ENCODE results near the gene VPS51. TPM values are rescaled to one million over a fixed set of nuclear protein-coding genes. Genes with fewer than 3 reads are reported as not detected.

Gene VPS51
- total RNA-seq, 4 donors from 2014 or later, result 204 to 298 (median 224) TPM

DNA sequence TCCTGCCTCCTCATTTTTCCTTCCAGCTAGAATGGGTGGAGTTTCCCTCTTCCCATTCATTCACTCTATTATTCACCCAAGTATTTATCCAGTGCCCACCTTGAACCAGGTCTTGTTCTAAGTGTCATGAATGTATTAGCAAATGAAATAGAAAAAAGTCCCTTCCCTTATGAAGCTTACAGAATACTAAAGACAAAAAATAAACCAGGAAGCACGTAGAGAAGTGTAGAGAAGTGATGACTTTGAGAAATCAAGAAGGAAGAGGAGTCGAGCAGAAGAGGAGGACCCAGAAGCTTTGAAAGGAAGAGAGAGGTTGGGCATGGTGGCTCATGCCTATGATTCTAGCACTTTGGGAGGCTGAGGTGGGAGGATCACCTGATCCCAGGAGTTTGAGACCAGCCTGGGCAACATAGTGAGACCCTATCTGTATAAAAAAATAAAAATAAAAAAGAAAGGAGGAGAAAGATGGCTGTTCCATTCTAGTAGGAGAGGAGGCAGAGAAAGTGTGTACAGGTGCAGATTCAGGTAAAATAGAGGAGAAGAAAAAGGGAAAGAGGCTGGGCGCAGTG is 55.4 kb downstream of the VPS51 start:
- H3K27ac ChIP-seq, result peak overlapping the region; percentile 84 to 90 (median 87)
- TF ChIP-seq, protein P1, sequence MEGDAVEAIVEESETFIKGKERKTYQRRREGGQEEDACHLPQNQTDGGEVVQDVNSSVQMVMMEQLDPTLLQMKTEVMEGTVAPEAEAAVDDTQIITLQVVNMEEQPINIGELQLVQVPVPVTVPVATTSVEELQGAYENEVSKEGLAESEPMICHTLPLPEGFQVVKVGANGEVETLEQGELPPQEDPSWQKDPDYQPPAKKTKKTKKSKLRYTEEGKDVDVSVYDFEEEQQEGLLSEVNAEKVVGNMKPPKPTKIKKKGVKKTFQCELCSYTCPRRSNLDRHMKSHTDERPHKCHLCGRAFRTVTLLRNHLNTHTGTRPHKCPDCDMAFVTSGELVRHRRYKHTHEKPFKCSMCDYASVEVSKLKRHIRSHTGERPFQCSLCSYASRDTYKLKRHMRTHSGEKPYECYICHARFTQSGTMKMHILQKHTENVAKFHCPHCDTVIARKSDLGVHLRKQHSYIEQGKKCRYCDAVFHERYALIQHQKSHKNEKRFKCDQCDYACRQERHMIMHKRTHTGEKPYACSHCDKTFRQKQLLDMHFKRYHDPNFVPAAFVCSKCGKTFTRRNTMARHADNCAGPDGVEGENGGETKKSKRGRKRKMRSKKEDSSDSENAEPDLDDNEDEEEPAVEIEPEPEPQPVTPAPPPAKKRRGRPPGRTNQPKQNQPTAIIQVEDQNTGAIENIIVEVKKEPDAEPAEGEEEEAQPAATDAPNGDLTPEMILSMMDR (IDR thresholded peaks at IDR 0.05), result no peak
- TF ChIP-seq POLR2A (IDR thresholded peaks at IDR 0.05), result no peak

DNA sequence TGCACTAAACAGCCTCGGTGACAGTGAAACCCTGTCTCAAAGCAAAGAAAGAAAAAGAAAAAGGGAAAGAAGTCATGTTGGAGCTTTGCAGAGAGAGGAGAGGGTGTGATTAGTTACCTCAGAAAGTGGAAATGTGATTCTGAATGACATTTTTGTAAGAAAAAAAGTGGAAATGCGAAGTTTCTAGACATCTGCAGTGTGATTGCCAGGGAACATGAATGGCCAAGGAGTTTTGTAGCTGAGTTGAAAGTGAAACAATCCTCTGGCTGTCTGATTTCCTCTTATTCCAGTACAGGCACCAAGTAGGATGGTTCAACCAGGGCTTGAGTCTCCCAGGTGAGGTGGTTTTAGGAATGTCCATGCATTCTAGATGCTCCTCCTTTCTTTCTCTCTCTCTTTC is 56.1 kb downstream of the VPS51 start:
- H3K9me3 ChIP-seq, result peaks cover 0 to 8% (median 0%) of the 10 kb centered on the region in 3 donors
- 71 to 77% methylated on average over 2 of the region's 2 CpGs for WGBS, 2 donors
- TF ChIP-seq POLR2A (IDR thresholded peaks at IDR 0.05), result no peak
- TF ChIP-seq, protein P1 (IDR thresholded peaks at IDR 0.05), result no peak
- no peaks in the 10 kb centered on the region for H3K27me3 ChIP-seq
- H3K27ac ChIP-seq, result peak overlapping the region; percentile 16 to 90 (median 87)
- intact Hi-C loops (cut with DNase I), result no loop called here
- H3K4me3 ChIP-seq, result no peak overlapping the region
- peaks cover 7 to 49% (median 16%) of the 10 kb centered on the region in 3 donors for H3K4me1 ChIP-seq
- no peaks in the 10 kb centered on the region for H3K36me3 ChIP-seq
- DNase-seq, result no peak

More for the DNA sequence above, 55.4 kb downstream of the VPS51 start:
- no peaks in the 10 kb centered on the region for H3K27me3 ChIP-seq
- WGBS, 2 donors, result 56 to 59% methylated on average over 3 of the region's 3 CpGs
- no peak overlapping the region for H3K4me3 ChIP-seq
- no peak for DNase-seq
- intact Hi-C loops (cut with DNase I), result no loop called here
- H3K9me3 ChIP-seq, result peaks cover 0 to 11% (median 0%) of the 10 kb centered on the region in 3 donors
- H3K4me1 ChIP-seq, result peaks cover 7 to 49% (median 16%) of the 10 kb centered on the region in 3 donors
- no peaks in the 10 kb centered on the region for H3K36me3 ChIP-seq

DNA sequence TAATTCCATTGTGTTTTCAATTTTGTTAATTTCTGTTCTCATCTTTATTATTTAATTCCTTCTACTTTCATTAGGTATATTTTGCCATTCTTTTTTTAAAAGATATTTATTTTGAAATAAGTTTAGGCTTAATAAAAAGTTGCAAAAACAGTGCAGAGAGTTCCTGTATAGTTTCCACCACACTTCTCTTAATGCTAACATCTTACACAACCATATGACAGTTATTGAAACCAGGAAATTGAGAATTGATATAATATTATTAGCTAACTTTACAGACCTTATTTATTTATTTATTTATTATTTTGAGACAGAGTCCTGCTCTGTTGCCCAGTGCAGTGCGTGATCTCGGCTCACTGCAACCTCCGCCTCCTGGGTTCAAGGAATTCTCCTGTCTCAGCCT is 60.2 kb downstream of the VPS51 start:
- 95 to 100% methylated on average over 3 of the region's 3 CpGs for WGBS, 2 donors
- peaks cover 0 to 16% (median 6%) of the 10 kb centered on the region in 3 donors for H3K4me1 ChIP-seq
- H3K27me3 ChIP-seq, result no peaks in the 10 kb centered on the region
- no peaks in the 10 kb centered on the region for H3K9me3 ChIP-seq
- intact Hi-C loops (cut with DNase I), result no loop called here
- DNase-seq, result no peak
- no peaks in the 10 kb centered on the region for H3K36me3 ChIP-seq
- TF ChIP-seq POLR2A (IDR thresholded peaks at IDR 0.05), result no peak
- TF ChIP-seq, protein P1 (IDR thresholded peaks at IDR 0.05), result no peak
- no peak overlapping the region for H3K4me3 ChIP-seq
- no peak overlapping the region for H3K27ac ChIP-seq

DNA sequence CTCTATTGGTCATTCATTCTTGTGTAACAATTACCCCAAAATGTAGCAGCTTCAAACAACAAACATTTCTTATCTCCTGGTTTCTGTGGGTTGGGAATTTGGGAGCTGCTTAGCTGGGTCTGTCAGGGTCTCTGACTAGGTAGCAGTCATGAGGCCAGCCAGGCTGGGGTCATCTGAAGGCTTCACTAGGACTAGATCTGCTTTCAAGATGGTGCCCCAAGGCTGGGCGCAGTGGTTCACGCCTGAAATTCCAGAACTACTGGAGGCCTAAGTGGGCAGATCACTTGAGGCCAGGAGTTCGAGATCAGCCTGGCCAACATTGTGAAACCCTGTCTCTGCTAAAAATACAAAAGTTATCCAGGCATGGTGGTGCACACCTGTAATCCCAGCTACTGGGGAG is 60.9 kb downstream of the VPS51 start:
- DNase-seq, result no peak
- Histone ChIP-seq H3K36me3 (no peaks in the 10 kb centered on the region), H3K4me3 (no peak overlapping the region), H3K27ac (no peak overlapping the region), H3K27me3 (no peaks in the 10 kb centered on the region), H3K4me1 (peaks cover 0 to 10% (median 0%) of the 10 kb centered on the region in 3 donors), H3K9me3 (no peaks in the 10 kb centered on the region)
- TF ChIP-seq POLR2A (IDR thresholded peaks at IDR 0.05), result no peak
- TF ChIP-seq, protein P1 (IDR thresholded peaks at IDR 0.05), result no peak
- WGBS, 2 donors, result 80 to 100% methylated on average over 1 of the region's 3 CpGs
- intact Hi-C loops (cut with DNase I), result no loop called here

DNA sequence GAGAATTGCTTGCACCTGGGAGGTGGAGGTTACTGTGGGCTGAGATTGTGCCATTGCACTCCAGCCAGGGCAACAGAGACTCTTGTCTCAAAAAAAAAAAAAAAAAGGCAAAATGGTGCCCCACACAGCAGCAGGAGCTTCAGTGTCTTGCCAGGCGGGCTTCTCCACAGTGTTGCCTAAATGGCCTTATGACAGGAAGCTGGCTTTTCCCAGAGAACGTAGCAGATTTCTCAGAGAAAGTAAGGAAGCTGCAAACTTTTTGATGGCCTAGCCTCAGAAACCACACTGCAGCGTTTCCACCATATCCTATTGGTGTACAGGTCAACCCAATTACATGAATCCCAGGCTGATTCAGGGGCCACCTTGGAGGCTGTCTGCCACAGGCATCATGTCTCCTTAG is 61.3 kb downstream of the VPS51 start:
- H3K4me1 ChIP-seq, result peaks cover 0 to 7% (median 0%) of the 10 kb centered on the region in 3 donors
- H3K9me3 ChIP-seq, result no peaks in the 10 kb centered on the region
- no peaks in the 10 kb centered on the region for H3K36me3 ChIP-seq
- WGBS, 2 donors, result 76 to 83% methylated on average over 3 of the region's 3 CpGs
- no peaks in the 10 kb centered on the region for H3K27me3 ChIP-seq
- no peak overlapping the region for H3K4me3 ChIP-seq
- no peak overlapping the region for H3K27ac ChIP-seq
- intact Hi-C loops (cut with DNase I), result no loop called here
- DNase-seq, result no peak
- no peak for TF ChIP-seq POLR2A (IDR thresholded peaks at IDR 0.05)
- TF ChIP-seq, protein P1 (IDR thresholded peaks at IDR 0.05), result no peak

All from esophagus squamous epithelium (tissue), 5 donors.